Neural progenitor cell (in vitro differentiated cells): ENCODE measurements around the gene HNRNPAB. TPM values are rescaled to one million over a fixed set of nuclear protein-coding genes. Genes with fewer than 3 reads are reported as not detected.

Experiments
- DNase-seq: peaks from one replicate; pipeline ENCODE4 v3.0.0-alpha.2; 2016; ENCODE audit warnings: low spot score
- H2AFZ ChIP-seq: fragments of 200-600 bp; sonication (generic); replicated peaks from 2 replicates; pipeline ENCODE4 v1.6.1; 2016; ENCODE audit warnings: antibody characterized with exemption
- H3F3A ChIP-seq: fragments of 200-600 bp; sonication (generic); 2 replicates; pipeline ENCODE4 v1.6.1; 2016; ENCODE audit warnings: antibody characterized with exemption, low read depth
- H3K27ac ChIP-seq: fragments of 200-600 bp; sonication (generic); 2 replicates; pipeline ENCODE4 v1.5.1; 2016; ENCODE audit warnings: mild to moderate bottlenecking
- H3K27me3 ChIP-seq: fragments of 200-600 bp; sonication (generic); 2 replicates; pipeline ENCODE4 v1.6.1; 2016; ENCODE audit warnings: mild to moderate bottlenecking, moderate library complexity
- H3K36me3 ChIP-seq: fragments of 200-600 bp; sonication (generic); 2 replicates; pipeline ENCODE4 v1.5.1; 2016
- H3K4me1 ChIP-seq: fragments of 200-600 bp; sonication (generic); 2 replicates; pipeline ENCODE4 v1.6.1; 2016; ENCODE audit warnings: mixed run types
- H3K4me2 ChIP-seq: fragments of 200-600 bp; sonication (generic); 2 replicates; pipeline ENCODE4 v1.6.1; 2016
- H3K4me3 ChIP-seq: fragments of 200-600 bp; sonication (generic); 2 replicates; pipeline ENCODE4 v1.5.1; 2016
- H3K79me2 ChIP-seq: fragments of 200-600 bp; sonication (generic); 2 replicates; pipeline ENCODE4 v1.6.1; 2016; ENCODE audit warnings: low read depth
- H3K9ac ChIP-seq: fragments of 200-600 bp; sonication (generic); 2 replicates; pipeline ENCODE4 v1.6.1; 2016
- H3K9me3 ChIP-seq: fragments of 200-600 bp; sonication (generic); 2 replicates; pipeline ENCODE4 v1.5.1; 2016; ENCODE audit warnings: low read depth
- H4K20me1 ChIP-seq: fragments of 200-600 bp; sonication (generic); 2 replicates; pipeline ENCODE4 v1.6.1; 2016; ENCODE audit warnings: low read depth
- H3K27ac Mint-ChIP-seq: 3 replicates; pipeline ENCODE4 v1.8.0; 2021; ENCODE audit warnings: mixed read lengths
- H3K27me3 Mint-ChIP-seq: 2 replicates; pipeline ENCODE4 v1.8.0; 2022; ENCODE audit warnings: low read depth, mild to moderate bottlenecking, inconsistent platforms, moderate library complexity, mixed read lengths; ENCODE audit not compliant: insufficient read depth
- H3K36me3 Mint-ChIP-seq: 3 replicates; pipeline ENCODE4 v1.8.0; 2021; ENCODE audit warnings: mixed read lengths
- H3K4me1 Mint-ChIP-seq: 3 replicates; pipeline ENCODE4 v1.8.0; 2021; ENCODE audit warnings: mixed read lengths
- H3K4me3 Mint-ChIP-seq: 3 replicates; pipeline ENCODE4 v1.8.0; 2021; ENCODE audit warnings: mild to moderate bottlenecking, moderate library complexity, mixed read lengths
- H3K9me3 Mint-ChIP-seq: 3 replicates; pipeline ENCODE4 v1.8.0; 2020; ENCODE audit warnings: mixed read lengths
- EZH2 ChIP-seq: fragments of 200-600 bp; sonication (generic); IDR thresholded peaks from 2 replicates; pipeline ENCODE4 v1.6.1; 2017; ENCODE audit warnings: antibody characterized with exemption, mild to moderate bottlenecking, moderate library complexity
- EZH2phosphoT487 ChIP-seq: fragments of 200-600 bp; sonication (generic); IDR thresholded peaks from 2 replicates; pipeline ENCODE4 v1.6.1; 2017; ENCODE audit warnings: antibody characterized with exemption
- total RNA-seq: library from RNA; depleted of rRNA; stranded (reverse); fragments of >200 nt; gene quantifications from 2 replicates; pipeline ENCODE4 v1.2.3, GENCODE V29; 2015; ENCODE audit warnings: low replicate concordance
- TF ChIP-seq, protein P1 (sequence below): fragments of 200-600 bp; sonication (generic); IDR thresholded peaks from 2 replicates; pipeline ENCODE4 v1.5.1; 2017; ENCODE audit warnings: antibody characterized with exemption, mild to moderate bottlenecking

HNRNPAB gene
- total RNA-seq, 1 donor from 2014 or later: 195 TPM

DNA sequence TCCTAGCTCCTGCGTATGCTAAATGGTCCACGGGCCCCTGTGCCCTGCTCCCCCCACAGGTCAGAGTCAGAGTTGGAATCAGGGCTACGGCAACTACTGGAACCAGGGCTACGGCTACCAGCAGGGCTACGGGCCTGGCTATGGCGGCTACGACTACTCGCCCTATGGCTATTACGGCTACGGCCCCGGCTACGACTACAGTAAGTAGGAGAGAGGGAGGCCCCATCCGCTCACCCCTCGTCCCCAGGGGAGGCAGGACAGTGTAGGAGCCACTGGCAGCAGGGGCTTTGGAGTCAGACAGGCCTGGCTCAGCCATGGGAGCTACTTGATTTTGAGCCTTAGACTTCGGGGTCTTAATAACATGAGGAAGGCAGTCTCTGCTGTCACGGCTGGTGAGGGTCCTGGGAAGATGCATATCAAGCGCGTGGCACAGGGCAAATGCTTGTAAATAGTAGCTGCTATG lies 5.8 kb downstream of the HNRNPAB start:
- Histone ChIP-seq H3K27ac (no peak overlapping the region), H3F3A (peaks cover 78% of the 10 kb centered on the region), H3K4me3 (no peak overlapping the region), H3K79me2 (peaks cover 54% of the 10 kb centered on the region), H3K9ac (no peak overlapping the region), H3K4me2 (no peak overlapping the region), H3K27me3 (no peaks in the 10 kb centered on the region), H2AFZ (no peak overlapping the region), H3K36me3 (peaks cover 17% of the 10 kb centered on the region), H3K9me3 (no peaks in the 10 kb centered on the region), H4K20me1 (peaks cover 100% of the 10 kb centered on the region), H3K4me1 (peaks cover 16% of the 10 kb centered on the region)
- DNase-seq: no peak
- peaks cover 19% of the 10 kb centered on the region for H3K4me1 Mint-ChIP-seq
- no peaks in the 10 kb centered on the region for H3K9me3 Mint-ChIP-seq
- no peak overlapping the region for H3K27ac Mint-ChIP-seq
- H3K27me3 Mint-ChIP-seq: peaks cover 24% of the 10 kb centered on the region
- peaks cover 54% of the 10 kb centered on the region for H3K36me3 Mint-ChIP-seq
- TF ChIP-seq EZH2: no peak
- TF ChIP-seq, protein P1, sequence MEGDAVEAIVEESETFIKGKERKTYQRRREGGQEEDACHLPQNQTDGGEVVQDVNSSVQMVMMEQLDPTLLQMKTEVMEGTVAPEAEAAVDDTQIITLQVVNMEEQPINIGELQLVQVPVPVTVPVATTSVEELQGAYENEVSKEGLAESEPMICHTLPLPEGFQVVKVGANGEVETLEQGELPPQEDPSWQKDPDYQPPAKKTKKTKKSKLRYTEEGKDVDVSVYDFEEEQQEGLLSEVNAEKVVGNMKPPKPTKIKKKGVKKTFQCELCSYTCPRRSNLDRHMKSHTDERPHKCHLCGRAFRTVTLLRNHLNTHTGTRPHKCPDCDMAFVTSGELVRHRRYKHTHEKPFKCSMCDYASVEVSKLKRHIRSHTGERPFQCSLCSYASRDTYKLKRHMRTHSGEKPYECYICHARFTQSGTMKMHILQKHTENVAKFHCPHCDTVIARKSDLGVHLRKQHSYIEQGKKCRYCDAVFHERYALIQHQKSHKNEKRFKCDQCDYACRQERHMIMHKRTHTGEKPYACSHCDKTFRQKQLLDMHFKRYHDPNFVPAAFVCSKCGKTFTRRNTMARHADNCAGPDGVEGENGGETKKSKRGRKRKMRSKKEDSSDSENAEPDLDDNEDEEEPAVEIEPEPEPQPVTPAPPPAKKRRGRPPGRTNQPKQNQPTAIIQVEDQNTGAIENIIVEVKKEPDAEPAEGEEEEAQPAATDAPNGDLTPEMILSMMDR: no peak
- TF ChIP-seq EZH2phosphoT487: no peak
- no peak overlapping the region for H3K4me3 Mint-ChIP-seq

DNA sequence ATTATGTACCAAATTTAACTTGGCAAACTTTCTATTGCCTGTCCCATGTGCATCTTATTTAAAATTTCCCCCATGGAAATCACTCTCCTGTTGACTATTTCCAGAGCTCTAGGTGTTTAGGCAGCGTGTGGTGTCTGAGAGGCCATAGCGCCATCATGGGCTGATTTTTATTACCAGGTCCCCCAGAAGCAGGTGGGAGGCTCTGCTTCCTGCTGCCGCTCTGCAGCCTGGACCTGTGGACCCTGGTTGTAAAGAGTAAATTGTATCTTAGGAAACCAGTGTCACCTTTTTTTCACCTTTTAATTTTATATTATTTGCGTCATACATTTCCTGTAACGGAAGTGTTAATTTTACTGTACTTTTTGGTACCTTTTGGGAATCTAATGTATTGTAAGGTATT lies 6.4 kb downstream of the HNRNPAB start:
- Histone ChIP-seq H3K27me3 (no peaks in the 10 kb centered on the region), H3K9me3 (no peaks in the 10 kb centered on the region), H3K9ac (no peak overlapping the region), H2AFZ (no peak overlapping the region), H3K36me3 (peaks cover 17% of the 10 kb centered on the region), H3K27ac (no peak overlapping the region), H3K4me1 (peaks cover 16% of the 10 kb centered on the region), H3K4me2 (no peak overlapping the region), H3F3A (peaks cover 74% of the 10 kb centered on the region), H4K20me1 (peaks cover 97% of the 10 kb centered on the region), H3K79me2 (peaks cover 48% of the 10 kb centered on the region), H3K4me3 (no peak overlapping the region)
- Mint-ChIP-seq H3K9me3 (no peaks in the 10 kb centered on the region), H3K27ac (no peak overlapping the region), H3K27me3 (peaks cover 24% of the 10 kb centered on the region), H3K4me1 (peaks cover 18% of the 10 kb centered on the region), H3K4me3 (no peak overlapping the region), H3K36me3 (peaks cover 53% of the 10 kb centered on the region)
- DNase-seq: no peak
- TF ChIP-seq EZH2phosphoT487: no peak
- TF ChIP-seq, protein P1: no peak
- TF ChIP-seq EZH2: no peak

DNA sequence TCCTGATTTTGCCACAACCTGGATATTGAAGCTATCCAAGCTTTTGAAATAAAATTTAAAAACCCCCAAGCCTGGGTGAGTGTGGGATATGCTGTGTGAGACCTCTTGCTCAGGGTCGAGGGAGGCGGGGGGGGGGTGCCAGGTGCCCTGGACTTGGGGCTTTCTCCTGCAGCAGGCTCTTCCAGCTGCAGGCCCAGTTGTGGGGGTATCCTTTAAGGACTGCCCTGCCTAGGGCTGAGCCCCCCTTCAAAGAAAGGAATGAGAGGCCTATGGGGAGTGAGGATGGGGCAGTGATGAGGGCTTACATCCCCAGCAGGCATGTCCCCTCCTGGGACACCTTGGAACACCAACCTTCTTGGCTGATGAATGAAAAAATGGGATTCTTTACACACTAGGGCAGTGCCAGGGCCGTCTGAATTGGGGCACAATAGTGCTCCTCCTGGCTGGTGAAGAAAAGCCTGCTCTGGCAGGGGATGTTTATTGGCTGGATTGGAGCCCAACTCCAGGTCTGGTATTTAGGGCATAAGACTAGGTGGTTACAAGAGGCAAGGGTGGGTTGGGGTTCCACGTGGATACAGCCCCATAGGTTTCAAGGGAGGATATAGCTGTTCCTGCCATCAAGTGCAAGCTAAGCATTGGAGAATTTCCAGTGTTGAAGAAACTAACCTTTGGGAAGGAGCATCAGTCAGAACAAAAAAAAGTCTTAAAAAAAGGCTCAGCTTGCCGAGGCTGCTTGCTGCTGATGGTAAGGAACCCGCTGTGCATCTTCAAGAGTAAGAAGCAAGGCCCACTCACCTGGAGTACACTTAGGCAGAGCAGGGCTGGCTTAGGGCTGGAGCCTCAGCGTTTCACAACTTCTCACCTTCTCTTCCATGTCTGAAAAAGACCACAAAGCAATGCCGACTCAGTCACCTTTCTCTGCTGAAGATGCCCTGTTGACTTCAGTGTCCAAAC lies 7.0 kb downstream of the HNRNPAB start:
- TF ChIP-seq, protein P1: no peak
- TF ChIP-seq EZH2 (no peak), EZH2phosphoT487 (no peak)
- no peak for DNase-seq

More for the DNA sequence above, 7.0 kb downstream of the HNRNPAB start:
- Histone ChIP-seq H3K4me2 (no peak overlapping the region), H3K36me3 (peaks cover 16% of the 10 kb centered on the region), H3K9me3 (no peaks in the 10 kb centered on the region), H3K27ac (peak overlapping the region; percentile 63), H4K20me1 (peaks cover 93% of the 10 kb centered on the region), H3K27me3 (no peaks in the 10 kb centered on the region), H3K4me3 (no peak overlapping the region), H3F3A (peaks cover 73% of the 10 kb centered on the region), H2AFZ (no peak overlapping the region), H3K9ac (no peak overlapping the region), H3K4me1 (peaks cover 9% of the 10 kb centered on the region), H3K79me2 (peaks cover 41% of the 10 kb centered on the region)
- H3K4me3 Mint-ChIP-seq: no peak overlapping the region
- H3K36me3 Mint-ChIP-seq: peaks cover 51% of the 10 kb centered on the region
- no peaks in the 10 kb centered on the region for H3K9me3 Mint-ChIP-seq
- H3K27ac Mint-ChIP-seq: no peak overlapping the region
- H3K27me3 Mint-ChIP-seq: peaks cover 19% of the 10 kb centered on the region
- peaks cover 11% of the 10 kb centered on the region for H3K4me1 Mint-ChIP-seq
